Thyroid gland (tissue), 4 donors: ENCODE data around the gene BANP. TPM values are rescaled to one million over a fixed set of nuclear protein-coding genes. Genes with fewer than 3 reads are reported as not detected.
"Not testable (repeated sequence)": the region's sequence is repeated elsewhere in the genome, so short reads cannot be mapped to it uniquely, and the experiment has no call there.

Experiments
- DNase-seq, 2 donors: peaks; one replicate each; pipeline ENCODE4 v3.0.0-alpha.2; 2019
- H3K27ac ChIP-seq, 3 donors: fragments of 200-600 bp; sonication (generic); 1 replicate in 2 of 3; 2 replicates in 1 of 3; pipeline ENCODE4 v1.5.1; 2016 to 2019; ENCODE audit warnings: mild to moderate bottlenecking in 1 of 3, moderate library complexity in 1 of 3
- H3K27me3 ChIP-seq: fragments of 200-600 bp; sonication (generic); one replicate; pipeline ENCODE4 v1.5.1; 2019
- H3K36me3 ChIP-seq, 2 donors: fragments of 200-600 bp; sonication (generic); one replicate each; pipeline ENCODE4 v1.5.1; 2016 to 2019
- H3K4me1 ChIP-seq, 2 donors: fragments of 200-600 bp; sonication (generic); one replicate each; pipeline ENCODE4 v1.5.1; 2017 to 2019
- H3K4me3 ChIP-seq, 3 donors: fragments of 200-600 bp; sonication (generic); replicated peaks in 1 of 3; 1 replicate in 2 of 3; 2 replicates in 1 of 3; pipeline ENCODE4 v1.5.1; 2016; ENCODE audit warnings: mild to moderate bottlenecking in 1 of 3
- H3K9me3 ChIP-seq: fragments of 200-600 bp; sonication (generic); one replicate; pipeline ENCODE4 v1.5.1; 2017
- POLR2A ChIP-seq, 2 donors: fragments of 450-650 bp; IDR thresholded peaks; one replicate each; pipeline ENCODE4 v1.6.1; 2017; ENCODE audit warnings: antibody characterized with exemption in 2 of 2, mild to moderate bottlenecking in 2 of 2, moderate library complexity in 1 of 2
- WGBS, 2 donors: methylation state at CpG; one replicate each; pipeline ENCODE4 v1.1.5; 2017; 5-methylcytosine and 5-hydroxymethylcytosine counted together
- intact Hi-C: fragments of 100-400 bp; cut with DNase I; formaldehyde crosslinking; loops from one replicate; pipeline ENCODE4 v1.15.1; 2023
- total RNA-seq, 4 donors: library from RNA; depleted of rRNA; stranded (reverse); fragments of >200 nt; gene quantifications; one replicate each; pipeline ENCODE4 v1.2.3, GENCODE V29; 2016
- TF ChIP-seq, protein P1 (sequence below), 6 experiments: fragments of 200-600 bp in 3 of 6; fragments of 450-650 bp in 3 of 6; sonication (generic) in 3 of 6; IDR thresholded peaks; one replicate each; pipeline ENCODE4 v1.5.1; 2016 to 2019; ENCODE audit warnings: antibody characterized with exemption in 6 of 6, mild to moderate bottlenecking in 2 of 6, inconsistent platforms in 1 of 6, moderate library complexity in 1 of 6

The BANP gene
- total RNA-seq, 4 donors from 2014 or later = 22.8 to 42.7 (median 29.8) TPM

DNA sequence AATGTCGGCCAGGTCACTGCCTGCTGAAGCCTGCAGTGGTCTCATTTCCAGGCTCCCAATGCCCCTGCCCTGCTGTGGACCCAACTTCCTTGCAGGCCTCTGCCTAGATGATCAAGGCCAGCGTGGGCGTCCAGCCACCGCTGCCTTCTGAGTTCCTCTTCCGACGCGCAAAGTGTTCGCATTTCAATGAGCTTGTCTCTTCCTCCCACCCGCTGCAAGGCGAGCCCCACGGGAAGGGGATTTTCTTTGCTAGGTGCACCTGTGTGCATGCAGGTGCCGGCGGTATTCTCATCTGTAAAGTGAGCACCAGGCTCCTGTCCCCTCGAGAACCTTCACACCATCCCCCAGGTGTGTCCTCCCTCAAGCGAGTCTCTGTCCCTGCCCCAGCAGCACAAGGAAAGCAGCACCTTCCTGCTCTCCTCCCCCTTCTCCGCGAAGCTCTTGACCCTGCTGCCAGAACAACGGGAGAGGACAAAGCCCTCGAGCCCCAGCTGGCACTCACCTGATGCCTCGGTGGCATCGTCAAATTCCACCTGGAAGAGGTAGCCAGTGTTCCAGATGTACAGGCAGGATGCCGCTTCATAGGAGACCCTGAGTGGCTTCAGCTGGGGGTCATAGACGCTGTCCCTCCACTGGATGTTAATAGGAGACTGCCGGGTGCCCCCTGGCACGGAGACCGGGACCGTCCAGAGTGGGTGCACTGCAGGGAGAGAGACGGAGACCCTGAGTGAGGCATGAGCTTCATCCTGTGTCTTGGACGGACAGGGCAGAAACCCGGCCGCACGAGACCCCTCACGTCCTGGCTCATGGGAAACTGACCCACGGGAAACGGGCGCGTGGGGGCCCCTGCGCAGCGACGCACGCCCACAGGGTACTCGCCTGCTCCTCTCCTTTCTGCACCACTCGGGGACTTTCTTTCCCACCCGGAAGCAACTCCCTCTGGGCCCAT is 24.7 kb upstream of the BANP start:
- Histone ChIP-seq H3K4me1 (peaks cover 43 to 50% of the 10 kb centered on the region in 2 donors), H3K36me3 (no peaks in the 10 kb centered on the region), H3K9me3 (no peaks in the 10 kb centered on the region), H3K4me3 (no peak overlapping the region), H3K27me3 (no peaks in the 10 kb centered on the region), H3K27ac (peak overlapping the region; percentile 75 to 97 (median 93))
- peak; percentile 85 to 88 for DNase-seq
- intact Hi-C loops = no loop called here
- TF ChIP-seq, protein P1, sequence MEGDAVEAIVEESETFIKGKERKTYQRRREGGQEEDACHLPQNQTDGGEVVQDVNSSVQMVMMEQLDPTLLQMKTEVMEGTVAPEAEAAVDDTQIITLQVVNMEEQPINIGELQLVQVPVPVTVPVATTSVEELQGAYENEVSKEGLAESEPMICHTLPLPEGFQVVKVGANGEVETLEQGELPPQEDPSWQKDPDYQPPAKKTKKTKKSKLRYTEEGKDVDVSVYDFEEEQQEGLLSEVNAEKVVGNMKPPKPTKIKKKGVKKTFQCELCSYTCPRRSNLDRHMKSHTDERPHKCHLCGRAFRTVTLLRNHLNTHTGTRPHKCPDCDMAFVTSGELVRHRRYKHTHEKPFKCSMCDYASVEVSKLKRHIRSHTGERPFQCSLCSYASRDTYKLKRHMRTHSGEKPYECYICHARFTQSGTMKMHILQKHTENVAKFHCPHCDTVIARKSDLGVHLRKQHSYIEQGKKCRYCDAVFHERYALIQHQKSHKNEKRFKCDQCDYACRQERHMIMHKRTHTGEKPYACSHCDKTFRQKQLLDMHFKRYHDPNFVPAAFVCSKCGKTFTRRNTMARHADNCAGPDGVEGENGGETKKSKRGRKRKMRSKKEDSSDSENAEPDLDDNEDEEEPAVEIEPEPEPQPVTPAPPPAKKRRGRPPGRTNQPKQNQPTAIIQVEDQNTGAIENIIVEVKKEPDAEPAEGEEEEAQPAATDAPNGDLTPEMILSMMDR (IDR thresholded peaks at IDR 0.05) = no peak
- no peak for TF ChIP-seq POLR2A (IDR thresholded peaks at IDR 0.05)
- whole genome bisulfite sequencing, 2 donors = 65 to 71% methylated on average over 38 to 42 of the region's 44 CpGs

DNA sequence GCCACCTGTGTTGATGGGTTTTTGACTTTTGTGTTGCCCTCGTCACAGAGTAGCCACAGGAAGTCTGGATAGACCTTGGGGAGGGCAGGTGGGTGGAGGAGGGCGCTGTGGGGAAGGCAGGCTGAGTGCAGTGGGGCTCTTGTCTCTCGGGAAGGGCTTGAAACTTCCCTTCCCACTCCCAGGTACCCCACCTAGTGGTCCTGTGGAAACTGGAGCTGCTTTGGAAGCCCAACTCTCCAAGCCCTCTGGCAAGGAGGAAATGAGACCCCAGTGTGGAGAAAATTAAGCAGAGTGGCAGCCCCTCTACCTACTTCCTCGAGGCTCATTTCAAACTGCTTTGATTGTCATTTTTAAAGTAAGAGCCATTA is 24.1 kb upstream of the BANP start:
- TF ChIP-seq, protein P1 (IDR thresholded peaks at IDR 0.05) = no peak
- TF ChIP-seq POLR2A (IDR thresholded peaks at IDR 0.05) = no peak
- H3K27ac ChIP-seq = no peak overlapping the region

DNA sequence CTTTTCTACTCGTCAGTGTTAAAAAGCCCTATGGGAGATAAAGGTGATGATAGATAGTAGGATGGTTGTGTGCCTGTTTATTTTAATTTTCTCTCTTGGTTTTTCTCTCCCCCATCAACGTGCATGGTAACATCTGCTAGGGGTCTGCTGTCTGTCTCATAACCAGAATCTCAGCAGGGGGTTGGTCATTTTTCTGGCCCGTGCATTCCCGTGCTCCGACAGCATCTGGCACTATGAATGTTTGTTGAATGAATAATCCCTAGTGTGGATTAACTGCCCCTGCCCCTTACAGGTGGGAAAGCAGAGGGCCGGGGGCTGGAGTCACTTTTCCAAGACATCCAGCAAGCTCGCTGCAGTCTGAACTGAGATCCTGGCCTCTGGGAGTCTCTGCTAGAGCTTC is 21.2 kb upstream of the BANP start:
- Histone ChIP-seq H3K36me3 (no peaks in the 10 kb centered on the region), H3K27ac (no peak overlapping the region), H3K4me1 (peaks cover 16 to 22% of the 10 kb centered on the region in 2 donors), H3K4me3 (no peak overlapping the region), H3K9me3 (no peaks in the 10 kb centered on the region), H3K27me3 (no peaks in the 10 kb centered on the region)
- DNase-seq = no peak
- TF ChIP-seq, protein P1 (IDR thresholded peaks at IDR 0.05) = no peak
- no peak for TF ChIP-seq POLR2A (IDR thresholded peaks at IDR 0.05)
- WGBS, 2 donors = 85 to 89% methylated on average over 7 of the region's 7 CpGs
- intact Hi-C loops = no loop called here

More for the DNA sequence above, 24.1 kb upstream of the BANP start:
- Histone ChIP-seq H3K4me1 (peaks cover 42 to 48% of the 10 kb centered on the region in 2 donors), H3K9me3 (no peaks in the 10 kb centered on the region), H3K36me3 (no peaks in the 10 kb centered on the region), H3K27me3 (no peaks in the 10 kb centered on the region), H3K4me3 (no peak overlapping the region)
- intact Hi-C loops = no loop called here
- no peak for DNase-seq
- 43 to 48% methylated on average over 4 of the region's 4 CpGs for whole genome bisulfite sequencing, 2 donors

DNA sequence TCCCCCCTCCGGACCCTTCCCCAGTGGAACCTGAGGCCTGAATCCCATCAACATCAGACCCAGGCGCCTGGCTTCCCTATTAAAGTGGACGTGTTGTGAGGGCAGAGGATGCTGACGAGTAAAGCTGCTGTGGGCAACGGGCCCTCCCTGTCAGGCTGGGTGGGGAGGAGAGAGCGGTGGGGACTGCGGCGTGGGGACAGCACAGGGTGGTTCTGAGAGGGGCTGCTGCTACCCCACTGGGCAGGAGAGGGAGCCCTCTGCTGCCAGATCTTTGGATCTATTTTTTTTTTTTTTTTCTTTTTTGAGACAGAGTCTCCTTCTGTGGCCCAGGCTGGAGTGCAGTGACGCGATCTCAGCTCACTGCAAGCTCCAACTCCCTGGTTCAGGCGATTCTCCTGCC is 20.8 kb upstream of the BANP start:
- Histone ChIP-seq H3K4me3 (no peak overlapping the region), H3K36me3 (no peaks in the 10 kb centered on the region), H3K9me3 (no peaks in the 10 kb centered on the region), H3K27ac (no peak overlapping the region), H3K4me1 (peaks cover 13 to 22% of the 10 kb centered on the region in 2 donors), H3K27me3 (no peaks in the 10 kb centered on the region)
- 65 to 72% methylated on average over 11 of the region's 11 CpGs for WGBS, 2 donors
- intact Hi-C loops = no loop called here
- TF ChIP-seq POLR2A (IDR thresholded peaks at IDR 0.05) = no peak
- TF ChIP-seq, protein P1 (IDR thresholded peaks at IDR 0.05) = peak in 1 of 6 experiments; percentile 8
- DNase-seq = no peak

DNA sequence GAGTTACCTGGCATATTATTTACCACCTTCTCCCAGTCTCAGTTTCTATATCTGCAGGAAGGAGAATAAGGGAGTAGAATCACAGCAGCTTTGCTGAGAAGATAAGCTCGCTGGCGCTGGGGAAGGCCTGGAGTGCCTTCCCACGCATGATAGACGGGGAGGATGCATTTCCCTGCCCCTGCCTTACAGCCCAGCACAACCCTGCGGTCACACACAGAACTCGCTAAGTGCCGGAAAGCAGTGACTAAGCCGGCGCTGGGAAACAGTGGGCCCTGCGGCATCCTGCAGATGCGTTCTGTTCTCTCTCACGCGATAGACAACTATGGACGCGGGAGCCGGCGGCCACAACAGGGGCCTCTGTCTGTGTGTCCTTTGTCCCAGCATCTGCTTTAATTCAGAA is 19.7 kb upstream of the BANP start:
- WGBS, 2 donors = 91 to 94% methylated on average over 17 of the region's 17 CpGs
- no peaks in the 10 kb centered on the region for H3K9me3 ChIP-seq

DNA sequence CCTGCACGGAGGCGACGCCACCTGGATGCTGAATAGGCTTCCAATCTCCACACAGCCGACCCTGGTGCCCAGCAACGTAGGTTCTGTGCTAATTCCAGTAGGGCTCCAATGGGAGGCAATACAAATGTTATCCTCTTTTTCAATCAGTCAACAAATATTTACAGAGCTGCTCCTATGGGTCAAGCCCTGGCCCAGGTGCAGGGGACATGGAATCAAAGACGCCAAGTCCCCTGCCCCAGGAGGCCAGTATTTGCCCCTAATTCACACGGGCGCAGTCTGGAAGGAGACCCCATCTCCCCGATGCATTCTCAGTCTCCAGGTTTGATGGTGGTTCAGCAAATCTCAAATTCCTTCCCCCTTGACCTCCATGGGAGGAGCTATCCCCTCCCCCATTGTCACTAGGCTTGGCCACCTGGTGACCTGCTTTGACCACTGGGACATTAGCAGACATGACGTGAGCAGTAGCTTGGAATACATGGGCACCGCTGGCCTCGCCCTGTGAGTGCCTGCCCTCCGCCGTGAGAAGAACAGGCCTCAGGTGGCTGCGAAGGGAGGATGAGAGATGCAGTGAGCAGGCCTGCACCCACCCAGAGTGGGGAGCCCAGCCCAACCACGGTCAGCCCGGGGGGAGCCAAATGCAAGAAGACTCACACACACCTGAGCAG is 18.6 kb upstream of the BANP start:
- H3K4me1 ChIP-seq, H3K27me3 ChIP-seq, intact Hi-C loops, H3K36me3 ChIP-seq, H3K4me3 ChIP-seq, H3K9me3 ChIP-seq, H3K27ac ChIP-seq, DNase-seq: not testable (repeated sequence)
- 95 to 97% methylated on average over 12 to 16 of the region's 17 CpGs for WGBS, 2 donors

More for the DNA sequence above, 19.7 kb upstream of the BANP start:
- intact Hi-C loops = no loop called here
- TF ChIP-seq POLR2A (IDR thresholded peaks at IDR 0.05) = no peak
- TF ChIP-seq, protein P1 (IDR thresholded peaks at IDR 0.05) = no peak
- no peak for DNase-seq
- no peaks in the 10 kb centered on the region for H3K36me3 ChIP-seq
- no peak overlapping the region for H3K27ac ChIP-seq
- peaks cover 2 to 12% of the 10 kb centered on the region in 2 donors for H3K4me1 ChIP-seq
- no peak overlapping the region for H3K4me3 ChIP-seq
- no peaks in the 10 kb centered on the region for H3K27me3 ChIP-seq
